Ovary (tissue), 9 donors: Measurements from ENCODE around the gene HCN2. TPM values are rescaled to one million over a fixed set of nuclear protein-coding genes. Genes with fewer than 3 reads are reported as not detected.

Experiments used
- DNase-seq, 5 donors: peaks; one replicate each; pipeline ENCODE4 v3.0.0-alpha.2; 2019 to 2020
- H3K27ac ChIP-seq, 2 donors: fragments of 200-600 bp; one replicate each; pipeline versions ENCODE4 v1.5.1 to v1.8.0; 2019 to 2022
- H3K27me3 ChIP-seq: fragments of 200-600 bp; one replicate; pipeline ENCODE4 v1.8.0; 2022
- H3K36me3 ChIP-seq: fragments of 200-600 bp; sonication (generic); one replicate; pipeline ENCODE4 v1.5.1; 2019
- H3K4me1 ChIP-seq: one replicate; pipeline ENCODE4 v1.8.1; 2013; ENCODE audit warnings: mild to moderate bottlenecking, moderate library complexity; ENCODE audit not compliant: insufficient read depth
- H3K4me3 ChIP-seq: fragments of 200-600 bp; sonication (generic); one replicate; pipeline ENCODE4 v1.5.1; 2017
- H3K9me3 ChIP-seq, 2 donors: fragments of 200-600 bp in 1 of 2; sonication (generic) in 1 of 2; one replicate each; pipeline versions ENCODE4 v1.5.1 to v1.8.1; 2013 to 2019; ENCODE audit warnings: mild to moderate bottlenecking in 1 of 2, moderate library complexity in 1 of 2
- CTCF ChIP-seq, 3 donors: fragments of 450-650 bp in 2 of 3; fragments of 200-600 bp in 1 of 3; IDR thresholded peaks; one replicate each; pipeline versions ENCODE4 v1.5.1 to v1.8.0; 2016 to 2022; ENCODE audit warnings: antibody characterized with exemption in 3 of 3, mild to moderate bottlenecking in 1 of 3
- EP300 ChIP-seq: sonication (generic); formaldehyde crosslinking; IDR thresholded peaks from one replicate; pipeline ENCODE4 v1.6.1; 2017; ENCODE audit warnings: antibody characterized with exemption
- POLR2A ChIP-seq: fragments of 450-650 bp; IDR thresholded peaks from one replicate; pipeline ENCODE4 v1.6.1; 2017; ENCODE audit warnings: antibody characterized with exemption, mild to moderate bottlenecking, moderate library complexity
- WGBS, 3 donors: extraction: QIAGEN DNeasy Blood & Tissue Kit in 1 of 3; methylation state at CpG; one replicate each; pipeline versions ENCODE4 v1.1.5 to v1.1.7; 2013 to 2017; 5-methylcytosine and 5-hydroxymethylcytosine counted together
- intact Hi-C, 4 donors: fragments of 100-400 bp; cut with DNase I; formaldehyde crosslinking; loops; one replicate each; pipeline versions ENCODE4 v1.11.0 to v1.15.1; 2022 to 2023
- polyA plus RNA-seq, 2 donors: library from polyadenylated mRNA; stranded (reverse); fragments of 200-250 nt in 1 of 2; fragments of 350-450 nt in 1 of 2; fragmentation: Illumina TruSeq in 1 of 2; extraction: RNeasy Lipid Tissue Mini Kit (QIAGEN cat#74804) in 1 of 2; gene quantifications; one replicate each; pipeline ENCODE4 v1.2.3, GENCODE V29; 2013 to 2014
- total RNA-seq, 7 donors: library from RNA; depleted of rRNA in 2 of 7; stranded (reverse); fragments of >200 nt in 2 of 7; fragmentation: NEBNext Ultra II Directional in 3 of 7; extraction: Animal tissue kit (Norgen Biotek cat#: 25700) in 3 of 7; gene quantifications; one replicate each; pipeline versions ENCODE4 v1.1.0 to v1.2.4, GENCODE V29; 2016 to 2023
- donor health status: DM: no; HTN: no; CAD: no; lungs with moderate emphysema.
- donor health status: DM: no; HTN: no; CAD: no.
- donor health status: Bipolar disorder and iron deficiency.
- donor health status: DM: yes; HTN: yes; CAD: no.
- donor health status: DM: no; HTN: no; CAD: no.
- donor health status: DM: yes; HTN: yes; CAD: no.

The HCN2 gene
- total and polyA plus RNA-seq, 9 donors, result 0.07 to 0.23 (median 0.12) TPM; not detected in 5

DNA sequence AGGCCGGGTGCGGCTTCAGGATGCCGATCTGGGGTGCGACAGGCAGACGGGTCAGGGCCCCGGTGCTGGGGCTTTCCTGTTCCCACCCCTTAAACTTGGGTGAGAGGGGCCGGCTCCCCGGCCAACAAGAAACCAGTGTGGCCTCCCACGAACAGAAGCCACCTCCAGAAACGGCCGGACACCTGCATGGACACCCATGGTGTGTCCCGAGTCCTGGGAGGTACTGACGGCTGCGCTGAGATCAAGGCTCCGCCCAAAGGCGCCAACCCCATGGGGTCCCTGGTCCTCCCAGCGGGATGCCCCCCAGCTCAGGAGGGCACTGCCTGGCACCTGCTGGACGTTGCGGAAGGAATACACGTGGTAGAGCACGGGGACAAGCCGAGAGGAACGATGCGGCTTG lies 32.1 kb downstream of the HCN2 start:
- Histone ChIP-seq H3K4me1 (no peaks in the 10 kb centered on the region), H3K27me3 (no peaks in the 10 kb centered on the region), H3K9me3 (no peaks in the 10 kb centered on the region), H3K27ac (no peak overlapping the region), H3K4me3 (no peak overlapping the region), H3K36me3 (no peaks in the 10 kb centered on the region)
- 90 to 92% (median 90%) methylated on average over 19 to 24 of the region's 24 CpGs for WGBS, 3 donors
- TF ChIP-seq POLR2A, result no peak
- no peak for TF ChIP-seq EP300
- no peak for TF ChIP-seq CTCF (IDR thresholded peaks at IDR 0.05)
- no peak for DNase-seq
- intact Hi-C loops, result loop anchor here in 1 of 4 donors (10.0 kb wide), 1 partner anchor 87 kb away; the partner anchor contains the start of gene CDC34

DNA sequence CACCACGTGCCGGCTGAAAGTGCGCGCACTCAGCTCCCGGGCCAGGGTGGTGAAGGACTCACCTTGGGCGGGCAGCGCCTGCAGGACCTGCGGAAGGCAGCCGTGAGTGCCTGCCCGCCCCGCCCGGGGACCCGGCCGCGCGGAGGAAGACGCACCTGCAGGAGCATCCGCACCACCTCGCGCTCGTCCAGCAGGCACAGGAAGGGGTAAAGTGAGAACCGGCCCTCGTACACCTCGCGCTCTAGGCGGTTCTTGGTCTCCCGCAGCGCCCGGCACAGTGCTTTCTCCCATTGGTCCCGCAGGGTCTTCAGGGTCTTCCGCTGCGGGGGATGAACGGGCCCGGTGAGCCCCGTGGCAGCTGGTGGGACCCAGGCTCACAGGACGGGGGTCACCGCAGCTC lies 33.0 kb downstream of the HCN2 start:
- Histone ChIP-seq H3K36me3 (no peaks in the 10 kb centered on the region), H3K9me3 (no peaks in the 10 kb centered on the region), H3K27ac (no peak overlapping the region), H3K4me3 (no peak overlapping the region), H3K27me3 (no peaks in the 10 kb centered on the region), H3K4me1 (no peaks in the 10 kb centered on the region)
- DNase-seq, result no peak
- intact Hi-C loops, result loop anchor here in 1 of 4 donors (10.0 kb wide), 1 partner anchor 88 kb away; the partner anchor contains the start of gene CDC34
- TF ChIP-seq POLR2A (no peak), EP300 (no peak), CTCF (IDR thresholded peaks at IDR 0.05) (no peak)
- 94 to 95% (median 95%) methylated on average over 36 to 37 of the region's 37 CpGs for WGBS, 3 donors

DNA sequence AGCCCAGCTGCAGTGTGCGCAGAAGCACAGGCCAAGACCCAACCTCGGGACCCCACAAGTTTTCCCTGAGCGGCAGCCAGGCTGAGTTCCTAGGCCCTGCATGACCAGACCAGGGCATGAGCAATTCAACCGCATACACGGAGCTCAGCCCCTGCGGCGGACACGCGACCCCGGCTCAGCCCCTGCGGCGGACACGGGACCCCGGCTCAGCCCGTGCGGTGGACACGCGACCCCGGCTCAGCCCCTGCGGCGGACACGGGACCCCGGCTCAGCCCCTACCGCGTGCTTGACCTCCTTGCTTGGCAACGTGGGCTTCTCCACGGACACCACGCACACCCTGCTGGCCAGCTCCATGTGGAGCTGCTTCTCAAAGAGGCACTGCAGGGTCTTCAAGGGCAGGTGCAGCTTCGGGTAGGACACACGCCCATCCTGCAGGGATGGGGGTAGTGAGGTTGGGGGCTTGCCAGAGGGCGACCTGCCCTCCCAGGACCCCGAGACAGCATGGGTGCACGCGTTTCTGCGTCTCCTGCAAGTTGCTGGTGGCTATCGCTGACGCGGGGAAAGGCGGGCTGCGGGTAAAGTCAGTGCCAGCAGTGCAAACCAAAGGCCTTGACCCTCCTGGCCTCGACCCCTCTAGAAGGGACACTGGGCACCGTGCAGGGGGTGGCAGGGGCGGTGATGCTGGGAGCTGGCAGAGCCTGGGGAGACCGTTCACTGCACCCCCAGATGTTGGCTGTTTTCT lies 33.7 kb downstream of the HCN2 start:
- H3K4me3 ChIP-seq, result no peak overlapping the region
- no peaks in the 10 kb centered on the region for H3K27me3 ChIP-seq
- intact Hi-C loops, result loop anchor here in 1 of 4 donors (10.0 kb wide), 1 partner anchor 89 kb away; the partner anchor contains the start of gene CDC34
- WGBS, 3 donors, result 89 to 90% (median 90%) methylated on average over 44 of the region's 44 CpGs
- H3K36me3 ChIP-seq, result no peaks in the 10 kb centered on the region
- no peak overlapping the region for H3K27ac ChIP-seq
- H3K4me1 ChIP-seq, result no peaks in the 10 kb centered on the region
- H3K9me3 ChIP-seq, result no peaks in the 10 kb centered on the region
- TF ChIP-seq EP300, result no peak
- no peak for TF ChIP-seq CTCF (IDR thresholded peaks at IDR 0.05)
- no peak for TF ChIP-seq POLR2A
- no peak for DNase-seq

DNA sequence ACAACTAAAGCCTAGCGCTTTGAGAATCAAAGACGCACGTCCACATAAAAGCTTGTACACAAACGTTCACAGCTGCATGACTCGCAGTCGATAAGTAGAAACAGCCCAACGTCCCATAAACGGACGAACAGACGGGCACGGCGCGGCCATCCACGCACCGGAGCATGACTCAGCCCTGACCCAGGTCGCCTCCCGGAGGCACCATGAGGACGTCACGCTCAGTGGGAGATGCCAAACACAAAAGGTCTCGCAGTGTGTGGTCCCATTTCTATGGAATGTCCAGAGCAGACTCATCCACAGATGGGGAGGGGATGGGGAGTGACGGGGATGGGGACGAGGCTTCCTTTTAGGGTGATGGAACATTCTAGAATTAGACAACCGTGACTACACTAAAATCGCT lies 34.3 kb downstream of the HCN2 start:
- WGBS, 3 donors, result 62 to 69% (median 66%) methylated on average over 24 of the region's 24 CpGs
- Histone ChIP-seq H3K4me3 (no peak overlapping the region), H3K27me3 (no peaks in the 10 kb centered on the region), H3K36me3 (no peaks in the 10 kb centered on the region), H3K9me3 (no peaks in the 10 kb centered on the region), H3K27ac (no peak overlapping the region), H3K4me1 (no peaks in the 10 kb centered on the region)
- intact Hi-C loops, result loop anchor here in 1 of 4 donors (10.0 kb wide), 1 partner anchor 89 kb away; the partner anchor contains the start of gene CDC34
- TF ChIP-seq POLR2A (no peak), CTCF (IDR thresholded peaks at IDR 0.05) (no peak), EP300 (no peak)
- no peak for DNase-seq
